Transverse colon (tissue), 4 donors: Measurements from ENCODE around the gene SH3BP5. TPM values are rescaled to one million over a fixed set of nuclear protein-coding genes. Genes with fewer than 3 reads are reported as not detected.

ENCODE experiments used
- DNase-seq: peaks from one replicate; pipeline ENCODE4 v3.0.0-alpha.2; 2019
- H3K27ac ChIP-seq, 4 donors: fragments of 200-600 bp; sonication (generic); 2 replicates each; pipeline ENCODE4 v1.5.1; 2016 to 2018; ENCODE audit warnings: inconsistent platforms in 4 of 4
- H3K27me3 ChIP-seq: fragments of 200-600 bp; sonication (generic); 2 replicates; pipeline ENCODE4 v1.5.1; 2017; ENCODE audit warnings: inconsistent platforms
- H3K36me3 ChIP-seq, 4 donors: fragments of 200-600 bp; sonication (generic); 2 replicates each; pipeline ENCODE4 v1.5.1; 2017 to 2019; ENCODE audit warnings: inconsistent platforms in 4 of 4
- H3K4me1 ChIP-seq, 4 donors: fragments of 200-600 bp; sonication (generic); 2 replicates each; pipeline ENCODE4 v1.5.1; 2017 to 2020; ENCODE audit warnings: inconsistent platforms in 4 of 4
- H3K4me3 ChIP-seq, 4 donors: fragments of 200-600 bp; sonication (generic); 1 replicate in 1 of 4; 2 replicates in 3 of 4; pipeline versions ENCODE4 v1.5.1 to v1.6.1; 2017 to 2019; ENCODE audit warnings: inconsistent platforms in 4 of 4
- H3K9me3 ChIP-seq, 2 donors: fragments of 200-600 bp; sonication (generic); 2 replicates each; pipeline ENCODE4 v1.5.1; 2017 to 2019; ENCODE audit warnings: inconsistent platforms in 2 of 2
- EP300 ChIP-seq: sonication (generic); formaldehyde crosslinking; IDR thresholded peaks from one replicate; pipeline ENCODE4 v1.6.1; 2017; ENCODE audit warnings: antibody characterized with exemption, low read depth
- POLR2A ChIP-seq: fragments of 450-650 bp; IDR thresholded peaks from one replicate; pipeline ENCODE4 v1.6.1; 2016; ENCODE audit warnings: antibody characterized with exemption, mild to moderate bottlenecking, moderate library complexity
- POLR2AphosphoS5 ChIP-seq, 3 donors: sonication (generic); formaldehyde crosslinking; IDR thresholded peaks; one replicate each; pipeline ENCODE4 v1.6.1; 2016; ENCODE audit warnings: antibody characterized with exemption in 3 of 3
- WGBS, 2 donors: methylation state at CpG; one replicate each; pipeline ENCODE4 v1.1.5; 2018; ENCODE audit warnings: low coverage in 1 of 2; 5-methylcytosine and 5-hydroxymethylcytosine counted together
- in situ Hi-C, 4 donors: fragments of 200-750 bp; cut with MboI; loops; one replicate each; pipeline versions ENCODE4 v1.15.0 to v1.15.1; 2017; ENCODE audit warnings: low sequenced_read_pairs in 3 of 4, low pct_ligation_motif_present in 1 of 4, low pct_unique_long_range_greater_than_20kb in 1 of 4
- intact Hi-C: fragments of 100-400 bp; cut with DNase I; formaldehyde crosslinking; loops from one replicate; pipeline ENCODE4 v1.15.1; 2023; ENCODE audit warnings: low total_unique reads
- total RNA-seq, 4 donors: library from RNA; depleted of rRNA; stranded (reverse); fragments of >200 nt; gene quantifications; one replicate each; pipeline ENCODE4 v1.1.0, GENCODE V29; 2016
- TF ChIP-seq, protein P1 (sequence below), 5 experiments: fragments of 200-600 bp in 3 of 5; fragments of 450-650 bp in 2 of 5; sonication (generic) in 3 of 5; IDR thresholded peaks; 1 replicate in 2 of 5; 2 replicates in 3 of 5; pipeline ENCODE4 v1.5.1; 2016 to 2017; ENCODE audit warnings: antibody characterized with exemption in 5 of 5, inconsistent platforms in 3 of 5, mild to moderate bottlenecking in 2 of 5, moderate library complexity in 1 of 5

The SH3BP5 gene
- total RNA-seq, 4 donors from 2014 or later = 7.5 to 32.4 (median 15.8) TPM

DNA sequence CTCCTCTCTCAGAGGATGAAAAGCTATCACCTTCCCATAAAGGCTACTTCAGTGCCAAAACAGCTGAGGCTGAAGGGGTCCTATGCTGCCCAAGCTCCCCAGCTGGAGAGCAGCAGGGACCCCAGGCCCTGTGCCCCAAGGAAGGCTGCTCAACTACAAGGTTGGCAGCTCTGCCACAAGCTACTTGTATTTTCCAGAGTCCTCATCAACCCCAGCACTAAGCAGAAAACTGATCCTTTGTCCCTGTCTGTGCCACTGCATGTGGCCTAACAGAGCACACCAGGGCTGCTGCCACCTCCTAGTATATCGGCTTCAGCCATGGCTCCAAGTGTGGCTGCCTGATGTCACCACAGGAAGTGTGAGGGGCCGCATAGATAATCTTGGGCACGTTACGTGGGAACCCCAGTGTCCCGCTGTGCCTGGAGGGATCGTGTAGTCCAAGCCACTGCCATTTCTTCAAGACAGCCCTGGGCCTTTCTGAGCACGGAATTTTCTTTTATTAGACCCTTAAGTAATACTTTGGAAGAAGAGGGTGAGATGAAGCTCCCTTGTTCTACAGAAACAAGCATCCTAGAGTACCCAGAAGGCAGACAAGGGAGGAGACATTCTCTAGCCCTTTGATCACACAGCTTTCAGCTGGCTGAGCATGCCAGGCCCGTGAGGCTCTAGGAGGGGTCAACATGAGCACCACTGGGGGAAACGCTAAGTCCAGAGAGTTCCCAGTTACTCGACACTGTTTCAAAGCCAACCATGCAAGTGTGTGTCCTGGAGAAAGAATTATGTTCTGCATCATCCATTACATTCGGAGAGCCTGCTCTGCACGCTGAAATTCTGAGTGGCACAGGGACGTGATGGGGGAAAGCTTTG lies 65.6 kb downstream of the SH3BP5 start:
- no peaks in the 10 kb centered on the region for H3K27me3 ChIP-seq
- no peak for TF ChIP-seq POLR2A
- TF ChIP-seq POLR2AphosphoS5 (IDR thresholded peaks at IDR 0.05) = no peak
- TF ChIP-seq, protein P1, sequence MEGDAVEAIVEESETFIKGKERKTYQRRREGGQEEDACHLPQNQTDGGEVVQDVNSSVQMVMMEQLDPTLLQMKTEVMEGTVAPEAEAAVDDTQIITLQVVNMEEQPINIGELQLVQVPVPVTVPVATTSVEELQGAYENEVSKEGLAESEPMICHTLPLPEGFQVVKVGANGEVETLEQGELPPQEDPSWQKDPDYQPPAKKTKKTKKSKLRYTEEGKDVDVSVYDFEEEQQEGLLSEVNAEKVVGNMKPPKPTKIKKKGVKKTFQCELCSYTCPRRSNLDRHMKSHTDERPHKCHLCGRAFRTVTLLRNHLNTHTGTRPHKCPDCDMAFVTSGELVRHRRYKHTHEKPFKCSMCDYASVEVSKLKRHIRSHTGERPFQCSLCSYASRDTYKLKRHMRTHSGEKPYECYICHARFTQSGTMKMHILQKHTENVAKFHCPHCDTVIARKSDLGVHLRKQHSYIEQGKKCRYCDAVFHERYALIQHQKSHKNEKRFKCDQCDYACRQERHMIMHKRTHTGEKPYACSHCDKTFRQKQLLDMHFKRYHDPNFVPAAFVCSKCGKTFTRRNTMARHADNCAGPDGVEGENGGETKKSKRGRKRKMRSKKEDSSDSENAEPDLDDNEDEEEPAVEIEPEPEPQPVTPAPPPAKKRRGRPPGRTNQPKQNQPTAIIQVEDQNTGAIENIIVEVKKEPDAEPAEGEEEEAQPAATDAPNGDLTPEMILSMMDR (IDR thresholded peaks at IDR 0.05) = no peak
- TF ChIP-seq EP300 = no peak
- no peaks in the 10 kb centered on the region for H3K9me3 ChIP-seq
- in situ Hi-C loops = loop anchor here (5.0 to 25.0 kb wide), 5 partner anchors 66 to 298 kb away; partner anchors contain the start of gene SH3BP5 (in 1 of the 4)
- no peak for DNase-seq
- no peak overlapping the region for H3K4me3 ChIP-seq
- no peak overlapping the region for H3K27ac ChIP-seq
- H3K4me1 ChIP-seq = peaks cover 0 to 44% (median 16%) of the 10 kb centered on the region in 4 donors
- intact Hi-C loops = loop anchor here (1.0 to 5.0 kb wide), 2 partner anchors 66 to 111 kb away; partner anchors contain the start of gene SH3BP5
- WGBS, 2 donors = 83% methylated on average over 1 to 13 of the region's 13 CpGs
- no peaks in the 10 kb centered on the region for H3K36me3 ChIP-seq

DNA sequence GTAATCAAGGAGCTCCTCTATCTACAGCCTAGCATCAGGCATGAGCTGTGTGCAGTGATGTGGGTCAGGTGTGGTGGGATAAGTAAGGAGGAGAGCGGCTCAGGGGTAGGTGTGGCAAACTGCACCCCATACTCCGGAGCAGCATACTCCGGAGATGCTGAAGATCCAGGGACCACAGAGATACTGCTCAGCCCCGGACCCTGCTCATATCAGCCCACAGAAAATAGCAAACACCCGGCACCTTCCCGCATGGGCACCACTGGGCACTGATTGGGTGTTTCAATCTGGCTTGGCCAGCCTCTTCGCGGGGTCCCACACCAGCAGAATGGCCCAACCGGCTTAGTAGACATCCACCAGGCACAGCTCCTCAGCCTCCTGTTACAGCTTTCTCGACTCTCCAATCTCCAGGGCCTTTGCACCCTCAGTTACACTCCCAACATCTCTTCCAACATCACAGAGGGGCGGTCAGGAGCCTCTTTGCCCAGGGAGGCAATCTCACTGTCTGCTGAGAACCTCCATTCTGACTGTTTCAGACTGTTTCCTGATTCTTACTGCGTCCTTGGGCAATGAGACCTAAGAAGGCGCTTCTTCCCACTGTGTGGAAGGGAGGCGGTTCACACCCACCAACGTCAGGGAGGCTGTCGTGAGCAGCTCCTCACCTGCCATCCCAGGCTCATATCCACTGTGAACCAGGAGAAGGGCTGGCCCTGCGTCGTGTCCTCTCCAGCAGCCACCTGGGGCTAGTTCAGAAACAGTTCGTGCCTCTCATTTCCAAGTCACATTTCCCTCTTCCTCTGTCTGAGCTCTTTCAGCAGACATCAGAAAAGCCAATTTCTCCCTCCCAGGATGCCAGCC lies 66.5 kb downstream of the SH3BP5 start:
- Histone ChIP-seq H3K27me3 (no peaks in the 10 kb centered on the region), H3K4me1 (peaks cover 0 to 48% (median 16%) of the 10 kb centered on the region in 4 donors), H3K27ac (peak overlapping the region in 1 of 4 donors; percentile 4), H3K9me3 (no peaks in the 10 kb centered on the region), H3K4me3 (no peak overlapping the region), H3K36me3 (no peaks in the 10 kb centered on the region)
- TF ChIP-seq POLR2AphosphoS5 (IDR thresholded peaks at IDR 0.05) = no peak
- TF ChIP-seq, protein P1 (IDR thresholded peaks at IDR 0.05) = no peak
- no peak for TF ChIP-seq EP300
- no peak for TF ChIP-seq POLR2A
- intact Hi-C loops (loop anchor here (1.0 to 5.0 kb wide), 2 partner anchors 66 to 111 kb away; partner anchors contain the start of gene SH3BP5), in situ Hi-C loops (loop anchor here (5.0 to 25.0 kb wide), 5 partner anchors 66 to 299 kb away; partner anchors contain the start of gene SH3BP5 (in 1 of the 4))
- DNase-seq = no peak
- 91 to 94% methylated on average over 8 to 19 of the region's 19 CpGs for WGBS, 2 donors

DNA sequence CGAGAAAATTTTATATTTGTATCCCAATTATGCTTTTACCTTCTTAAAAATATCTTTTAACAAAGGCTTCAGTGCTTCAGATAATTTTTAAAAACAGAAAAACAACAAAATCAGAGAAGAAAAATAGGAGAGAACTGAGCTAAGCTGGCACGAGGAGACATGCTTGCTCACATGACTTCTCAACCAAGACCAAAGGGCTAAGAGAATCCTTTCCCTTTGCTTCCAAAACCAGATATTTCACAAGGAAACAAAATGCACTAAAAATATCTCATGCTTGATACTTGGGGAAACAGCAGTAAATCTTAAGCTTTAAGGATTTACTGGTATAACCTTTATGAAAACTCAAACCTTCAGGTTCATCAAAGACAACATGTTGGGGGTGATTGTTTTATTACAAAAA lies 67.9 kb downstream of the SH3BP5 start:
- 32 to 57% methylated on average over 2 of the region's 2 CpGs for WGBS, 2 donors
- peak overlapping the region in 3 of 4 donors; percentile 10 to 46 (median 26) for H3K27ac ChIP-seq
- in situ Hi-C loops = loop anchor here (10.0 to 25.0 kb wide), 4 partner anchors 110 to 300 kb away; no protein-coding TSS in a partner anchor

More for the DNA sequence above, 67.9 kb downstream of the SH3BP5 start:
- Histone ChIP-seq H3K4me3 (no peak overlapping the region), H3K27me3 (no peaks in the 10 kb centered on the region), H3K4me1 (peaks cover 0 to 48% (median 14%) of the 10 kb centered on the region in 4 donors), H3K9me3 (no peaks in the 10 kb centered on the region), H3K36me3 (no peaks in the 10 kb centered on the region)
- intact Hi-C loops = no loop called here
- no peak for DNase-seq
- TF ChIP-seq POLR2A = no peak
- TF ChIP-seq EP300 = no peak
- TF ChIP-seq, protein P1 (IDR thresholded peaks at IDR 0.05) = no peak
- TF ChIP-seq POLR2AphosphoS5 (IDR thresholded peaks at IDR 0.05) = no peak
